ENCODE measurements around the gene GABRB1.
A peak's percentile ranks its signal among the peaks of the same experiment; 100 is the strongest.

Gene GABRB1

DNA sequence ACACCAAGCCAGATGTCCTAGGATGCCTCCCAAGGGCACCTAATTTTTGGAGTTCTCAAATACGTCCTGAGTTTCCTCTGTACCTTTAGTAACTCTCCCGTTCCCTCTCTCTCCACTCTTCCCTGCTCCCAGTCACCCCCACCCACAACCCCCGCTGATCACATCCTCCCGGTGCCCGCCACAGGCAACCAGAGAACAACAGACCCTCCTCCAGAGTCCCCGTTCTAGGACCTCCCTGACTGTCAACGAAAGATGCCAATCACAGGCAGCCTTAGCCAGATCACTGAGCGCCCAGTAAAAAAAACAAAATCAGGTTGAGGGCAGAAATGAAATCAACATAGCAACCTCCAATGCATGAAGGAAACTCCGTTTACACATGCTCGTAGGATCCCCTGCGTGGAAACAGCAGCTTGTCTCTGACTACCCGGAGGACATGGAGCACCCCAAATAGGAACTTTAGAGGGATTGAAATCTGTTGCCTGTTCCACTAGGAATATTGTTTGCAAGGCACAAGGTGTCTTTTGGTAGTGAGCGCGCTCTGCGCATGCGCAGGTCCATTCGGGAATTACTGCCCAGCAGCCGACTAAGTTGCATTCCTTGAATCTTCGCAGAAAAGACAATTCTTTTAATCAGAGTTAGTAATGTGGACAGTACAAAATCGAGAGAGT is at the start of gene GABRB1:
GABRB1 (plus strand) TSS at position 557 of the 668 bp plus-strand sequence.
- Histone ChIP-seq H3K27ac (ENCODE audit: low read length) (no peak within 1 kb of the TSS), H3K9me3 (ENCODE audit: control insufficient read depth in 2 of 2, low read length in 2 of 2) (no peaks in the 10 kb centered on the region), H3K4me3 (ENCODE audit: low read length in 2 of 2) (peak within 1 kb of the TSS; percentile 63 to 76), H3K9ac (ENCODE audit: low read length in 2 of 2) (peak within 1 kb of the TSS; percentile 22 to 30), H3K27me3 (ENCODE audit: control insufficient read depth in 1 of 2, insufficient read depth in 2 of 2, low read length in 2 of 2) (peaks cover 4 to 8% of the 10 kb centered on the region in 2 donors), H3K4me1 (ENCODE audit: control insufficient read depth, insufficient read depth, low read length) (peaks cover 8% of the 10 kb centered on the region), H3K36me3 (ENCODE audit: control insufficient read depth in 2 of 2, insufficient read depth in 2 of 2, low read length in 2 of 2) (no peaks in the 10 kb centered on the region)

DNA sequence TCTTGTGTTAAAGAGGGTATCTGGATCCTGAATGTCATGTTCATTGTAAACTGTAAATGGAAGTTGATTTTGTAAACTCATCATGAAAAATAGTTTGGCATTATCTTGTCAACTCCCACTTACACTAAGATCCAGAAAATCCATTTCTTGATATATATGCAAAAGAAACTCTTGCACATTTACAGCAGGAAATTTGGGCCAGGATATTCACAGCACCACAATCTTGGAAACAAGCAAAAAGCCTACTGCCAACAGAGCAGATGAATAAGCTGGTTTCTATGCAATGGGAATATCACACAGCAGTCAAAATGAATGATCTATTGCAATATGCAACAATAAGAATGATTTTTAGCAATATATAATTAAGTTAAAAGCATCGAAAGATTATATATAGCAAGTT is 46.6 kb upstream of the GABRB1 start:
- Histone ChIP-seq H3K36me3 (ENCODE audit: control insufficient read depth in 2 of 2, insufficient read depth in 2 of 2, low read length in 2 of 2) (no peaks in the 10 kb centered on the region), H3K4me3 (ENCODE audit: low read length in 2 of 2) (no peak overlapping the region), H3K4me1 (ENCODE audit: control insufficient read depth, insufficient read depth, low read length) (no peaks in the 10 kb centered on the region), H3K9me3 (ENCODE audit: control insufficient read depth in 2 of 2, low read length in 2 of 2) (no peaks in the 10 kb centered on the region), H3K27me3 (ENCODE audit: control insufficient read depth in 1 of 2, insufficient read depth in 2 of 2, low read length in 2 of 2) (no peaks in the 10 kb centered on the region), H3K9ac (ENCODE audit: low read length in 2 of 2) (no peak overlapping the region), H3K27ac (ENCODE audit: low read length) (no peak overlapping the region)

DNA sequence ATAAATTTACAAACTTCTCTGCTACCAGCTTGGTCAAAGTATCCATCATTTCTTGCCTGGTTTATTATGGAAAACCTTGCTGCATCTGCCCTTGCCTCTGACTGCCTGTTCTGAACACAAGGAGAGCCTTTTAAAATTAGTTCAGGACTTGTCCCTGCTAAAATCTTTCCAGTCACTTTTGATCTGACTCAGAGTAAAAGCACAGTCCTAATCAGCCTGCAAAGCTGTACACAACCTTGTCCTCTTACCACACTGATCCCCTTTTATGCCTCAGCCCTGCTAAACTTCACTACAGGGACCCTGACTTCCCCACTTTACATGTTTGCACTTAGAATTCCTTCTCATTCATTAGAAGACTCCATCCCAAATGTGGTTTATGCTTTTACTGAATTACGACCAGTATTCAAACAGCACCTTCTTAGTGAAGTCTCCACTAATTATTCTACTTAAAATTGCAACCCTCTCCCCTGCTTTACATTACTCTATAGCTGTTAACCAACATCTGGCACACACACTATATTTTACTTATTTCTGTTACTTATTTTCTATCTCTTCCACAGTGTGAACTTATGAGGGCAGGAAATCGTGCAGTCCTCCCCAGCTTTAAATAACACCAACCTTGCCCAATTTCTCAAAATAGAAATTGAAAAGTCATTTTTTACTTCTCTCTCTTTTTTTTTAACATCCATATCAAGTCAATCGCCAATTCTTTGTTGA is 44.3 kb upstream of the GABRB1 start:
- Histone ChIP-seq H3K4me3 (ENCODE audit: low read length in 2 of 2) (no peak overlapping the region), H3K4me1 (ENCODE audit: control insufficient read depth, insufficient read depth, low read length) (no peaks in the 10 kb centered on the region), H3K27ac (ENCODE audit: low read length) (no peak overlapping the region), H3K36me3 (ENCODE audit: control insufficient read depth in 2 of 2, insufficient read depth in 2 of 2, low read length in 2 of 2) (no peaks in the 10 kb centered on the region), H3K9ac (ENCODE audit: low read length in 2 of 2) (no peak overlapping the region), H3K9me3 (ENCODE audit: control insufficient read depth in 2 of 2, low read length in 2 of 2) (no peaks in the 10 kb centered on the region), H3K27me3 (ENCODE audit: control insufficient read depth in 1 of 2, insufficient read depth in 2 of 2, low read length in 2 of 2) (peaks cover 0 to 3% of the 10 kb centered on the region in 2 donors)

DNA sequence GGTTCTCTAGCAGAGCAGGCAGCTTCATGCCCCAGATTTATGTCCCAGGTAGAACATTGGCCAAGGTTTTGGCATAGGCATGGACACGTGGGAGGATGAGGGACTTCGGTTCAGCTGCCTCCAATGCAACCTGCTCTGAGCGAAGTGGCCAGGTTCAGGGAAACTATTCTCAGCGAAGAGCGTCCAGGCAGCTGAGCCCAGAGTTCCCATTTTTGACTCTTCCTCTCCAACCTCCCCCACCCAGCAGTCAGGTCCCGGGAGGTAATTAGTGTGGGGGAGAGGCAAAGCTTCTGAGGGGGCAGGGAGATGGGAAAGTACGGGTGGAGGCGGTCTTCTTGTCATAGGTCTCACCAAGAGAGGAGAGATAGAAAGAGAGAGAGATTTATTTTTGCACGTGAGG is 39.0 kb upstream of the GABRB1 start:
- Histone ChIP-seq H3K36me3 (ENCODE audit: control insufficient read depth in 2 of 2, insufficient read depth in 2 of 2, low read length in 2 of 2) (no peaks in the 10 kb centered on the region), H3K4me3 (ENCODE audit: low read length in 2 of 2) (no peak overlapping the region), H3K9me3 (ENCODE audit: control insufficient read depth in 2 of 2, low read length in 2 of 2) (no peaks in the 10 kb centered on the region), H3K27me3 (ENCODE audit: control insufficient read depth in 1 of 2, insufficient read depth in 2 of 2, low read length in 2 of 2) (peaks cover 5 to 21% of the 10 kb centered on the region in 2 donors), H3K27ac (ENCODE audit: low read length) (no peak overlapping the region), H3K4me1 (ENCODE audit: control insufficient read depth, insufficient read depth, low read length) (no peaks in the 10 kb centered on the region), H3K9ac (ENCODE audit: low read length in 2 of 2) (no peak overlapping the region)

DNA sequence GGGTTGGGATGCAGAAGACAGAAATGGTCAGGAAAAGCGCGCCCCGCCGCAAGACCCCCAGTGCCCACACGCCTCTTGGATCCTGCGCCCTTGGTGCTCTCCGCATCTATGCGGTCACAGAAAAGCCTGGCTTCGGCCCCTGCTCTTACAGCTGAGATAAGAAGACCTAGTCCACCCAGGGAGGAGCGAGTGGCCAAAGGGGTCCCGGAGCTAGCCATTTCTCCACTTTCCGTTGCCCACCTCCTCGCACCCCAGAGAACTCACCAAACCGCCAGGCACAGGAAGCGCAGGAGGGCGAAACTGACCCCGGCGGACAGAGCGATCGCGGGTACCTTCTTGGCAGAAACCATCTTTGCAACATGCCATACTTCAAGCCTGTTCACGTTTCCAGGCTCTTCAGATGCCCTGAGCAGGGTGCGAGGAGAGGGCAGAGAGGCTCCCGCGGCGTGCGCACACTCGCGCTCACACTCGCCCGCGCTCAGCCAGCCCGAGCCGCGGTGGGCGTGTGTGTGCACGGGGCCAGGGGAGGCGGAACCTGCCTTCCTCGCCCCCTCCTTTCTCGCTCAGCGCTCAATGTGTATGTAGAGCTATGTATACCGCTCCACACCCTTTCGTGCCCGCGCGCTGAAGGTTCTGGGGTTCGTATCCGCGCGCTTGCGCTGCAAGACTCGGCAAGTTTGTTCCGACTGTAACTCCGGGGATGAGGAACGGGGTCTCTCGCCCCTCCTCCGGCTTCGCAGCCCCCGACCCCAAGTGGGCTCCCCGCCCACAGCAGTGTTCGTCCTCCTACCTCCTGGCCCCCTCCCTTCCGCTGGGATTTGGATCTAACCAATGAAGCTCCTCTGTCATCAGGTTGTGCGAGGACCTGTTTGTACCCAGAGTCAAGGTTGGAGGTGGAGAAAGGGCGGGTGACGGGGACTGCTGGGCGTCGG is 38.0 kb upstream of the GABRB1 start, which contains the start of gene GABRA4:
GABRA4 (minus strand) TSS at position 507 of the 932 bp plus-strand sequence; CDS start at position 350, 157 bp downstream.
- H3K9ac ChIP-seq (ENCODE audit: low read length in 2 of 2), result no peak within 1 kb of the TSS
- no peaks in the 10 kb centered on the region for H3K4me1 ChIP-seq (ENCODE audit: control insufficient read depth, insufficient read depth, low read length)
- H3K36me3 ChIP-seq (ENCODE audit: control insufficient read depth in 2 of 2, insufficient read depth in 2 of 2, low read length in 2 of 2), result no peaks in the 10 kb centered on the region
- H3K27ac ChIP-seq (ENCODE audit: low read length), result no peak within 1 kb of the TSS
- H3K27me3 ChIP-seq (ENCODE audit: control insufficient read depth in 1 of 2, insufficient read depth in 2 of 2, low read length in 2 of 2), result peaks cover 5 to 21% of the 10 kb centered on the region in 2 donors
- no peaks in the 10 kb centered on the region for H3K9me3 ChIP-seq (ENCODE audit: control insufficient read depth in 2 of 2, low read length in 2 of 2)
- H3K4me3 ChIP-seq (ENCODE audit: low read length in 2 of 2), result peak within 1 kb of the TSS; percentile 58 to 63

DNA sequence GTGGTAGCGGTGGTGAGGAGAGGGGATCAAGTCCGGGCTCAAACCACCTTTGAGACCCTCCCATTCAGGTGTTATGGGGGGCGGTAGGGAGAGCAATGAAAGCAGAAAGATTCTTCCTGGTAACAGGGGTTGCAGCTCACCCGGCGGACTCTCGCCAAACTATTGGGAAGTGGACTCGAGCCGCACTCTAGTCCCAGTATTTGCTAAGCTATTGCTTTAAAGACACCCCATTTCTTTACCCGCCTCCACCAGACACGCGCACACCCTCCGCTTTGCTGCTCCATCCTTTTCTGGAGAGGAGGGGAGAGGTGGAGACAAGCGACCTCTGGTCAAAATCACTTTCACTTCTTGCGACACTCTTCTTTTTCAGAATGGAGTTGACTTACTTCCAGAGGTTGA is 37.4 kb upstream of the GABRB1 start:
- no peak overlapping the region for H3K27ac ChIP-seq (ENCODE audit: low read length)
- H3K4me1 ChIP-seq (ENCODE audit: control insufficient read depth, insufficient read depth, low read length), result no peaks in the 10 kb centered on the region
- no peak overlapping the region for H3K9ac ChIP-seq (ENCODE audit: low read length in 2 of 2)
- H3K9me3 ChIP-seq (ENCODE audit: control insufficient read depth in 2 of 2, low read length in 2 of 2), result no peaks in the 10 kb centered on the region
- no peaks in the 10 kb centered on the region for H3K36me3 ChIP-seq (ENCODE audit: control insufficient read depth in 2 of 2, insufficient read depth in 2 of 2, low read length in 2 of 2)
- peaks cover 5 to 21% of the 10 kb centered on the region in 2 donors for H3K27me3 ChIP-seq (ENCODE audit: control insufficient read depth in 1 of 2, insufficient read depth in 2 of 2, low read length in 2 of 2)
- H3K4me3 ChIP-seq (ENCODE audit: low read length in 2 of 2), result peak overlapping the region; percentile 58 to 63

DNA sequence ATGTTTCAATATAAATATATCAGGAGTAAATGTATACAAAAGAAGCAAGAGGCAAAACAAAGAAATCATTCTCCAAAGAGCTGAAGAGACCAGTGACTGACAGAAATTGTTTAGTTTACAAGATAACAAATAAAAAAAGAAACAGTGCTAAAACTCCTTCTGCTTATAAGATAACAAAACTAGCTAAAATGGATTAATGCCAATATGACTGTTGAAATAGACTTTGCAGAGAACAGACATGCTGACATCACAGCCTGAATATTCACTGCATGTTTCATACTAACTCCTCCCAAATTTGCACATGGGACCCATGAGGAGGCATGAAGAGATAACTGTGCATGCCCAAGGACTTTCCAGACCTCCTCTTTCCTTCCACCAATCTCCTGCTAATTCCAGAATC is 31.8 kb upstream of the GABRB1 start:
- Histone ChIP-seq H3K4me1 (ENCODE audit: control insufficient read depth, insufficient read depth, low read length) (no peaks in the 10 kb centered on the region), H3K9me3 (ENCODE audit: control insufficient read depth in 2 of 2, low read length in 2 of 2) (no peaks in the 10 kb centered on the region), H3K4me3 (ENCODE audit: low read length in 2 of 2) (no peak overlapping the region), H3K36me3 (ENCODE audit: control insufficient read depth in 2 of 2, insufficient read depth in 2 of 2, low read length in 2 of 2) (no peaks in the 10 kb centered on the region), H3K27ac (ENCODE audit: low read length) (no peak overlapping the region), H3K9ac (ENCODE audit: low read length in 2 of 2) (no peak overlapping the region), H3K27me3 (ENCODE audit: control insufficient read depth in 1 of 2, insufficient read depth in 2 of 2, low read length in 2 of 2) (no peaks in the 10 kb centered on the region)

DNA sequence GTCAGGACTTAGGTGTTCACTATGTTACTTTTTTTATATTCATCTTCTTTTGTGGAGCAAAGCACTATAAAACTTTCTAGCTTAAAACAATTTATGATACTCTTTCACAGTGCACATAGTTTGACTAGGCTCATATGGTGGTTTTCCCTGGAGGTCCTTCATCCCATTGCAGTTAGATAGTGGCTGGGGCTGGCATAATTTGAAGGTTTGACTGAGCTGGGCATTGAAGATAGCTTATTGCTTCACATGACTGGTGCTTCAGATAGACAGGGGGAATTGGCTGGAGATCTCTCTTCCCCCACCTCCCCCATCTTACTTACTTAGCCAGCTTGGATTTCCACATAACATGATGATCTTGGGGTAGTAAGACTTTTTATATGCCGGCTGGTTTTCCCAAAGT is 31.0 kb upstream of the GABRB1 start:
- no peak overlapping the region for H3K27ac ChIP-seq (ENCODE audit: low read length)
- no peaks in the 10 kb centered on the region for H3K9me3 ChIP-seq (ENCODE audit: control insufficient read depth in 2 of 2, low read length in 2 of 2)
- no peak overlapping the region for H3K4me3 ChIP-seq (ENCODE audit: low read length in 2 of 2)

DNA sequence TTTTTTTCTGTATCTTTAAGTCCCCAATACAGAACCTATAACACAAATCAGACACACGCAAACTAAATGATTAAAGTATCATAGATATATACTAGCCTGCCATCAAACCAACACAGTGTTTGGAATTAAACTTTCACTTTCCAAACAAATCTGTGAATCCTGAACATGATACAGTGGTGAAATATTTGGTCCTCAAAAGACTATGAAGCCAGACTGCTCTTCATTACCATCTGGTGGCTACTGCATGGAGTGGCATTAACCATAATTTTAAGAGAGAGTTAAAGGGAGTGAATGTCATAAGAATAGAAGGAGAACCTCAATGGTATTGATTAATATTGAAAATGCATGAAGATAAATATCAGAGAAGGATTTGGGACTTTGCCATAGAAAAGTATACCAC is 28.8 kb upstream of the GABRB1 start:
- Histone ChIP-seq H3K36me3 (ENCODE audit: control insufficient read depth in 2 of 2, insufficient read depth in 2 of 2, low read length in 2 of 2) (no peaks in the 10 kb centered on the region), H3K27me3 (ENCODE audit: control insufficient read depth in 1 of 2, insufficient read depth in 2 of 2, low read length in 2 of 2) (no peaks in the 10 kb centered on the region), H3K9me3 (ENCODE audit: control insufficient read depth in 2 of 2, low read length in 2 of 2) (no peaks in the 10 kb centered on the region), H3K4me1 (ENCODE audit: control insufficient read depth, insufficient read depth, low read length) (no peaks in the 10 kb centered on the region), H3K9ac (ENCODE audit: low read length in 2 of 2) (no peak overlapping the region), H3K27ac (ENCODE audit: low read length) (no peak overlapping the region), H3K4me3 (ENCODE audit: low read length in 2 of 2) (no peak overlapping the region)

More for the DNA sequence above, 31.0 kb upstream of the GABRB1 start:
- no peaks in the 10 kb centered on the region for H3K36me3 ChIP-seq (ENCODE audit: control insufficient read depth in 2 of 2, insufficient read depth in 2 of 2, low read length in 2 of 2)
- no peaks in the 10 kb centered on the region for H3K27me3 ChIP-seq (ENCODE audit: control insufficient read depth in 1 of 2, insufficient read depth in 2 of 2, low read length in 2 of 2)
- no peak overlapping the region for H3K9ac ChIP-seq (ENCODE audit: low read length in 2 of 2)
- no peaks in the 10 kb centered on the region for H3K4me1 ChIP-seq (ENCODE audit: control insufficient read depth, insufficient read depth, low read length)

DNA sequence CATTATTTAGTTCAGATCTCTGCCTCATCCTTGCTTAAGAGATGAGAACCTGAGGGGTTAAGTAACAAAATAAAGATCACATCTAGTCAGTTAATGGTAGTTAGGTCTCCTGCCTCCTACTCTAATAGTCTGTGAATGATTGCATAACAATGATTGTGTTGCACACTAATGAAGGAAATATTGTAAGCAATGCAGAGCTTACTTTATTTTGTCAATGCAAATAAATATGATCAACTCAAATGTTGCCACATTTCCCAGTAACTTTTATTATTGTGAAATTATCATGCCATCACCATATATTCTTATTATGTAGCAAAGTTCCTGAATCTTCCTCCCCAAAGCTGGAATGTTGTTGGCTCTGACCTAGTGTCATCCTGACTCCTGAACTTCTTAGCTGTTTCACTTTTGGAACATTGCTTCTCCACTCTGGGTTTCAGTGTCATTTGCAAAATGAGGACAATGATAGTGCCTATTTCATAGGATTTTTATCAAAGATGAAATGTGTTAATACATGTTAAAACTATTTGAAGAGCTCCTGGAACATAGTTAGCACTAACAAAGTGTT is 20.9 kb upstream of the GABRB1 start:
- Histone ChIP-seq H3K27me3 (ENCODE audit: control insufficient read depth in 1 of 2, insufficient read depth in 2 of 2, low read length in 2 of 2) (no peaks in the 10 kb centered on the region), H3K27ac (ENCODE audit: low read length) (no peak overlapping the region), H3K4me1 (ENCODE audit: control insufficient read depth, insufficient read depth, low read length) (no peaks in the 10 kb centered on the region), H3K9ac (ENCODE audit: low read length in 2 of 2) (peak overlapping the region in 1 of 2 donors; percentile 4), H3K9me3 (ENCODE audit: control insufficient read depth in 2 of 2, low read length in 2 of 2) (no peaks in the 10 kb centered on the region), H3K36me3 (ENCODE audit: control insufficient read depth in 2 of 2, insufficient read depth in 2 of 2, low read length in 2 of 2) (no peaks in the 10 kb centered on the region), H3K4me3 (ENCODE audit: low read length in 2 of 2) (peak overlapping the region in 1 of 2 donors; percentile 50)
